Stimulated activated CD8-positive, alpha-beta memory T cell treated with anti-CD3 and anti-CD28 coated beads, Interleukin-4, amount 100 ng/mL, for 48 hours (primary cell): ENCODE results near the gene P2RX5.
"Not testable (repeated sequence)": the region's sequence is repeated elsewhere in the genome, so short reads cannot be mapped to it uniquely, and the experiment has no call there.

Experiments used
- DNase-seq: peaks from one replicate; pipeline ENCODE4 v3.0.0-alpha.2; 2020

P2RX5 gene

GRCh38 chr17:3712811-3713463 is 17.0 kb upstream of the P2RX5 start:
- peak; percentile 59 for DNase-seq

- peak; percentile 72 for DNase-seq
These were observed 15.0 kb upstream of the P2RX5 start for GRCh38 chr17:3710951-3711383.

- DNase-seq = no peak
These were observed 12.4 kb upstream of the P2RX5 start for GRCh38 chr17:3708366-3708765.

GRCh38 chr17:3705718-3705984 is 9.7 kb upstream of the P2RX5 start:
- not testable (repeated sequence) for DNase-seq

- no peak for DNase-seq
These were observed 9.2 kb upstream of the P2RX5 start for GRCh38 chr17:3704931-3705717.

GRCh38 chr17:3702041-3702539 is 6.1 kb upstream of the P2RX5 start:
- DNase-seq = not testable (repeated sequence)

GRCh38 chr17:3699951-3700350 is 4.0 kb upstream of the P2RX5 start:
- DNase-seq = no peak

- DNase-seq = no peak
These were observed 2.2 kb upstream of the P2RX5 start for GRCh38 chr17:3698139-3698538.

- no peak for DNase-seq
These were observed 1.1 kb upstream of the P2RX5 start for GRCh38 chr17:3697103-3697476.

- DNase-seq = no peak
These were observed 729 bp downstream of the P2RX5 start for GRCh38 chr17:3695129-3695722.

- DNase-seq = peak; percentile 72
These were observed 2.1 kb downstream of the P2RX5 start for GRCh38 chr17:3693829-3694231.

- DNase-seq = no peak
These were observed 2.8 kb downstream of the P2RX5 start for GRCh38 chr17:3693141-3693540.

- no peak for DNase-seq
These were observed 3.6 kb downstream of the P2RX5 start for GRCh38 chr17:3692346-3692745.

GRCh38 chr17:3691617-3692067 is 4.3 kb downstream of the P2RX5 start:
- DNase-seq = no peak

- no peak for DNase-seq
These were observed 5.8 kb downstream of the P2RX5 start for GRCh38 chr17:3690094-3690715.

GRCh38 chr17:3689262-3690093 is 6.5 kb downstream of the P2RX5 start:
- no peak for DNase-seq

- no peak for DNase-seq
These were observed 7.1 kb downstream of the P2RX5 start for GRCh38 chr17:3688852-3689261.

- DNase-seq = no peak
These were observed 7.9 kb downstream of the P2RX5 start for GRCh38 chr17:3688027-3688553.

GRCh38 chr17:3685174-3685573 is 10.8 kb downstream of the P2RX5 start:
- no peak for DNase-seq

GRCh38 chr17:3683054-3683511 is 12.9 kb downstream of the P2RX5 start:
- peak; percentile 74 for DNase-seq

- DNase-seq = no peak
These were observed 13.9 kb downstream of the P2RX5 start for GRCh38 chr17:3682033-3682432.

- DNase-seq = no peak
These were observed 14.4 kb downstream of the P2RX5 start for GRCh38 chr17:3681565-3681964.
